KMS-11 (cell line): ENCODE results near the gene ZNF791.

Source experiments
- H2AFZ ChIP-seq: fragments of 200-600 bp; sonication (generic); 2 replicates; pipeline ENCODE4 v1.6.1; 2016; ENCODE audit warnings: antibody characterized with exemption, mixed run types, low read depth
- H3K27ac ChIP-seq: fragments of 200-600 bp; sonication (generic); 2 replicates; pipeline ENCODE4 v1.6.1; 2016; ENCODE audit warnings: mild to moderate bottlenecking, mixed run types
- H3K27me3 ChIP-seq: fragments of 200-600 bp; sonication (generic); 2 replicates; pipeline ENCODE4 v1.6.1; 2017; ENCODE audit warnings: mild to moderate bottlenecking, low read depth, mixed run types, moderate library complexity; ENCODE audit not compliant: insufficient read depth
- H3K36me3 ChIP-seq: fragments of 200-600 bp; sonication (generic); 2 replicates; pipeline ENCODE4 v1.6.1; 2017; ENCODE audit warnings: mild to moderate bottlenecking, mixed run types; ENCODE audit not compliant: insufficient read depth
- H3K4me1 ChIP-seq: fragments of 200-600 bp; sonication (generic); 2 replicates; pipeline ENCODE4 v1.6.1; 2016; ENCODE audit warnings: mild to moderate bottlenecking, low read depth, mixed run types; ENCODE audit not compliant: poor library complexity, severe bottlenecking
- H3K4me2 ChIP-seq: fragments of 200-600 bp; sonication (generic); 2 replicates; pipeline ENCODE4 v1.7.0; 2016; ENCODE audit warnings: mild to moderate bottlenecking, mixed run types
- H3K4me3 ChIP-seq: fragments of 200-600 bp; sonication (generic); IDR thresholded peaks from 2 replicates; pipeline ENCODE4 v1.6.1; 2017; ENCODE audit warnings: low read depth, low read length, mixed read lengths; ENCODE audit not compliant: insufficient read depth
- H3K79me2 ChIP-seq: fragments of 200-600 bp; sonication (generic); 2 replicates; pipeline ENCODE4 v1.6.1; 2016; ENCODE audit warnings: low read depth, mixed run types; ENCODE audit not compliant: insufficient read depth
- H3K9ac ChIP-seq: fragments of 200-600 bp; sonication (generic); 2 replicates; pipeline ENCODE4 v1.6.1; 2016; ENCODE audit warnings: mild to moderate bottlenecking, mixed run types
- H4K20me1 ChIP-seq: fragments of 200-600 bp; sonication (generic); 2 replicates; pipeline ENCODE4 v1.6.1; 2016; ENCODE audit warnings: mild to moderate bottlenecking, mixed run types; ENCODE audit not compliant: insufficient read depth
- CTCF ChIP-seq: fragments of 200-600 bp; sonication (generic); conservative IDR thresholded peaks from 2 replicates; pipeline ENCODE4 v1.6.1; 2017; ENCODE audit warnings: low read depth, mild to moderate bottlenecking, antibody characterized with exemption, low read length, moderate library complexity, mixed read lengths

Gene ZNF791

GRCh38 chr19:12657966-12658365 is 47.2 kb downstream of the ZNF791 start:
- no peak overlapping the region for H3K9ac ChIP-seq
- H4K20me1 ChIP-seq = no peaks in the 10 kb centered on the region
- no peaks in the 10 kb centered on the region; the same call in 1 of the 2 replicates for H3K36me3 ChIP-seq
- H3K79me2 ChIP-seq = no peaks in the 10 kb centered on the region
- H3K27ac ChIP-seq = no peak overlapping the region
- no peaks in the 10 kb centered on the region for H3K4me1 ChIP-seq
- no peak for TF ChIP-seq CTCF
- no peak overlapping the region for H2AFZ ChIP-seq
- no peak overlapping the region for H3K4me2 ChIP-seq
- no peaks in the 10 kb centered on the region for H3K27me3 ChIP-seq
- H3K4me3 ChIP-seq = no peak overlapping the region

DNA sequence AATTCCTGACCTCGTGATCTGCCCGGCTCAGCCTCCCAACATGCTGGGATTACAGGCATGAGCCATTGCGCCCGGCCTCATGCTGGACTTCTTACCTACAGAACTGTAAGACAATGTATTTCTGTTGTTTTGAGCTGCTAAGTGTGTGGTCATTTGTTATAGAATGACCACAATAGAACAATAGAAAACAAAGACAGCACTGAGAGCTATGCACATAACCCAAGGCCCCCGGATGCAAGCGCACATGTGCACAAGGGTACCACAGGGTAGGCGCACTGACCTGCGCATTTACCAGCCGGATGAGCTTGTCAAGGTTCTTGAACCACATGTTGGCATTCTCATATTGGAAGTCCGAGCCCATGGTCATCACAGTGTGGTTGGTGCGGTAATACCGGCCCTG is 50.3 kb downstream of the ZNF791 start:
- Histone ChIP-seq H3K27me3 (no peaks in the 10 kb centered on the region), H3K9ac (no peak overlapping the region), H3K4me3 (no peak overlapping the region), H4K20me1 (no peaks in the 10 kb centered on the region), H3K79me2 (no peaks in the 10 kb centered on the region), H3K27ac (no peak overlapping the region), H3K36me3 (no peaks in the 10 kb centered on the region; the same call in 1 of the 2 replicates), H3K4me2 (no peak overlapping the region), H2AFZ (no peak overlapping the region), H3K4me1 (peaks cover 4% of the 10 kb centered on the region)
- TF ChIP-seq CTCF = no peak

DNA sequence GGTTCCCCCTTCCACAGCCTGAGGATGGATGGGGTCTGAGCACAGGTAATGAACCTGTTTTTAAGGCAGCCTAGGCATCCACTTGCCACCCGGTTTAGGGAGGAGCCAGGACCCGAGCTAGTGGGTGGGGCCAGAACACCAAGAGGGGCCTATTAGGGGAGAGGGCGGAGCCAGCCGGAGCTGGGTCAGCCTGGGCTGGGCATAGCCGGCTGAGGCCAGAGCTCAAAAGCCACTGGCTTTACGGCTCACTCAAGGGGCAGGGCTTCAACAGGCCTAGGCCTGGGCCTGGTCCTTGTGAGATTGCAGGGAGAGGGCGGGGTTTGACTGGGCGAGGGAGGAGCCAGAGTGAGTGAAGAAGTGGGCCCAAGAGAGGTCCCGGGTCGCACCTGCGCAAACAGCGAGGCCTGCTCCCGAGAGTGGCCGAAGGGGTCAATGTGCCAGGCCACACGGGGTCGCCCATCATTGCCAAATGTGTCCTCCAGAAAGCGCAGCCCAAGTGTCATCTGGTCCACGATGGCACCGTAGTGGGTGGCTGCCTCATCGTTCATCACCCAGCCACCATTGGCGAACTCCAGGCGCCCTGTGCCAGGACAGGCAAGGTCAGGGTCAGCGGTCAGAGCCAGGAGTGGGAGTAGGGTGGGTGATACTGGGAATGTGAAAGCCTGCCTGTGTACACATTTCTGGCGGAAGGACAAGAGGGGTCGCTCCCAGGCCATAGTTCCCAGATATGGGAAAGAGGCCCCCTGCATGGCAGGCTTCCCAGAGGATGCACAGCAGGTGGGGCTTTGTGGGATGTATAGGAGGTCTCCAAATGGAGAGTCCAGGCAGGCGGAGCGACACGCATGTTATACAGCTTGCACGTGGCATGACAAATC is 53.9 kb downstream of the ZNF791 start:
- Histone ChIP-seq H4K20me1 (no peaks in the 10 kb centered on the region), H3K4me3 (no peak overlapping the region), H3K27ac (no peak overlapping the region), H3K79me2 (0 out of 2 replicates have a peak, but pooled peaks cover 6% of the 10 kb centered on the region), H3K4me2 (no peak overlapping the region), H3K36me3 (no peaks in the 10 kb centered on the region; the same call in 1 of the 2 replicates), H3K27me3 (no peaks in the 10 kb centered on the region), H3K4me1 (peaks cover 23% of the 10 kb centered on the region), H2AFZ (no peak overlapping the region), H3K9ac (no peak overlapping the region)
- no peak for TF ChIP-seq CTCF

GRCh38 chr19:12665281-12665573 is 54.5 kb downstream of the ZNF791 start:
- Histone ChIP-seq H3K36me3 (no peaks in the 10 kb centered on the region; the same call in 1 of the 2 replicates), H3K27ac (no peak overlapping the region), H2AFZ (no peak overlapping the region), H3K27me3 (no peaks in the 10 kb centered on the region), H3K4me2 (no peak overlapping the region), H3K4me3 (no peak overlapping the region), H3K4me1 (peaks cover 24% of the 10 kb centered on the region), H4K20me1 (no peaks in the 10 kb centered on the region), H3K79me2 (0 out of 2 replicates have a peak, but pooled peaks cover 6% of the 10 kb centered on the region), H3K9ac (no peak overlapping the region)
- TF ChIP-seq CTCF = no peak
